Measurements from ENCODE around the gene ZNF550.

DNA sequence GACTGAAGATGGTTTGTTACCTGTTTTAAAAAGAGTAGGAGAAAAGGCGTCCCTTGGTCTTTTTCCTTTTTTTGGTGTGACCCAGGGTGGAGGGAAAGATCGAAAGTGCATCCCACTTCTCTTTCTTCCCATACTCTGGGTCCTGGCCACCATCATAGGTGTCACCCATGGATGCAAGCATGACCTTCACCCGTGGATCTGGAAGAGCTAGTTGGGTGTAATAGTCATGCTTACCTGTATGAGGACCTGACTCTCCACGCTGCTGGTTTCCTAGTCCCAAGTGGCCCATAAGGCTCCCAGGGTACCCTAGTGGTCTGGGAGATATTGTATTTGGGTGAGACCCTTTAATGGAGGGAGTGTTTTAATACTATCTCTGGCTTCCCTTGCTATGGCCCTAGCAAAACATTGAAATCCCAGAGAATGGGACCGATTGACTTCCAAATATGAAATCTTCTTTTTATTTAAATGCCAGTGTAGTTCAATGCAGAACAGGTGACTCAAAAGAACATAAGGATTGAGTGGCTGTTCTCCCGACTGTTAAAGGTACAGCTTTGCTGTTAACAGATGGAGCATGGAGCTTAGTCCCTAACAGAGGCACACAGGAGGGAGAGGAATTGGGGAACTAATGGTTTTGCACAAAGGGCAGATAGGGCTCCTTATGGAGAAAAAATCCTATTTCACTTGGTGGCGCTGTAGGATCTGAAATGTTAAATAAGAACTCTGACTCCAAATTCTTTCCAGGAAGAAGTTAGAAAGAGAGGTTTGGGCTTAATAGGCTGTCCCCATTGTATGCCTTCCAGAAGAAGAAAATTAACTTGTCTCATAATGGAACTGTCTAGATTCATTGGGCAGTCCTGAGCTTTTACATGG is 7.0 kb upstream of the ZNF550 start:
- no peak for TF ChIP-seq TAF1 (IDR thresholded peaks at IDR 0.05; ENCODE audit: borderline replicate concordance, insufficient read depth, low read length)
- no peak for TF ChIP-seq POLR2AphosphoS5 (IDR thresholded peaks at IDR 0.05; ENCODE audit: low read depth, low read length)
- TF ChIP-seq, protein P1, sequence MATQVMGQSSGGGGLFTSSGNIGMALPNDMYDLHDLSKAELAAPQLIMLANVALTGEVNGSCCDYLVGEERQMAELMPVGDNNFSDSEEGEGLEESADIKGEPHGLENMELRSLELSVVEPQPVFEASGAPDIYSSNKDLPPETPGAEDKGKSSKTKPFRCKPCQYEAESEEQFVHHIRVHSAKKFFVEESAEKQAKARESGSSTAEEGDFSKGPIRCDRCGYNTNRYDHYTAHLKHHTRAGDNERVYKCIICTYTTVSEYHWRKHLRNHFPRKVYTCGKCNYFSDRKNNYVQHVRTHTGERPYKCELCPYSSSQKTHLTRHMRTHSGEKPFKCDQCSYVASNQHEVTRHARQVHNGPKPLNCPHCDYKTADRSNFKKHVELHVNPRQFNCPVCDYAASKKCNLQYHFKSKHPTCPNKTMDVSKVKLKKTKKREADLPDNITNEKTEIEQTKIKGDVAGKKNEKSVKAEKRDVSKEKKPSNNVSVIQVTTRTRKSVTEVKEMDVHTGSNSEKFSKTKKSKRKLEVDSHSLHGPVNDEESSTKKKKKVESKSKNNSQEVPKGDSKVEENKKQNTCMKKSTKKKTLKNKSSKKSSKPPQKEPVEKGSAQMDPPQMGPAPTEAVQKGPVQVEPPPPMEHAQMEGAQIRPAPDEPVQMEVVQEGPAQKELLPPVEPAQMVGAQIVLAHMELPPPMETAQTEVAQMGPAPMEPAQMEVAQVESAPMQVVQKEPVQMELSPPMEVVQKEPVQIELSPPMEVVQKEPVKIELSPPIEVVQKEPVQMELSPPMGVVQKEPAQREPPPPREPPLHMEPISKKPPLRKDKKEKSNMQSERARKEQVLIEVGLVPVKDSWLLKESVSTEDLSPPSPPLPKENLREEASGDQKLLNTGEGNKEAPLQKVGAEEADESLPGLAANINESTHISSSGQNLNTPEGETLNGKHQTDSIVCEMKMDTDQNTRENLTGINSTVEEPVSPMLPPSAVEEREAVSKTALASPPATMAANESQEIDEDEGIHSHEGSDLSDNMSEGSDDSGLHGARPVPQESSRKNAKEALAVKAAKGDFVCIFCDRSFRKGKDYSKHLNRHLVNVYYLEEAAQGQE (IDR thresholded peaks at IDR 0.05; ENCODE audit: insufficient read depth in 1 of 2, low read depth in 2 of 2, low read length in 2 of 2): no peak

Measured in PFSK-1 (cell line).